HG03469 (cell line): ENCODE data around the gene MFSD11.
"Not testable (repeated sequence)": the region's sequence is repeated elsewhere in the genome, so short reads cannot be mapped to it uniquely, and the experiment has no call there.

Experiments used
- ATAC-seq: cut with Tn5 transposase; IDR thresholded peaks from one replicate; pipeline ENCODE4 v1.9.1; 2021; ENCODE audit warnings: mild to moderate bottlenecking, moderate library complexity, moderate number of reproducible peaks; ENCODE audit not compliant: unreplicated experiment

The MFSD11 gene

GRCh38 chr17:76726231-76726775, 11.6 kb upstream of the MFSD11 start, which contains the start of gene JMJD6:
JMJD6 (minus strand) TSS chr17:76726606; CDS start chr17:76726475, 131 bp downstream.
- peak; percentile 41 for ATAC-seq

GRCh38 chr17:76726776-76727718, 10.9 kb upstream of the MFSD11 start, which contains the start of gene METTL23:
METTL23 (plus strand) TSS chr17:76726839; CDS start chr17:76729711, 2,872 bp downstream.
- peak; percentile 32 for ATAC-seq

GRCh38 chr17:76727745-76728456, 10.0 kb upstream of the MFSD11 start:
- no peak for ATAC-seq

DNA sequence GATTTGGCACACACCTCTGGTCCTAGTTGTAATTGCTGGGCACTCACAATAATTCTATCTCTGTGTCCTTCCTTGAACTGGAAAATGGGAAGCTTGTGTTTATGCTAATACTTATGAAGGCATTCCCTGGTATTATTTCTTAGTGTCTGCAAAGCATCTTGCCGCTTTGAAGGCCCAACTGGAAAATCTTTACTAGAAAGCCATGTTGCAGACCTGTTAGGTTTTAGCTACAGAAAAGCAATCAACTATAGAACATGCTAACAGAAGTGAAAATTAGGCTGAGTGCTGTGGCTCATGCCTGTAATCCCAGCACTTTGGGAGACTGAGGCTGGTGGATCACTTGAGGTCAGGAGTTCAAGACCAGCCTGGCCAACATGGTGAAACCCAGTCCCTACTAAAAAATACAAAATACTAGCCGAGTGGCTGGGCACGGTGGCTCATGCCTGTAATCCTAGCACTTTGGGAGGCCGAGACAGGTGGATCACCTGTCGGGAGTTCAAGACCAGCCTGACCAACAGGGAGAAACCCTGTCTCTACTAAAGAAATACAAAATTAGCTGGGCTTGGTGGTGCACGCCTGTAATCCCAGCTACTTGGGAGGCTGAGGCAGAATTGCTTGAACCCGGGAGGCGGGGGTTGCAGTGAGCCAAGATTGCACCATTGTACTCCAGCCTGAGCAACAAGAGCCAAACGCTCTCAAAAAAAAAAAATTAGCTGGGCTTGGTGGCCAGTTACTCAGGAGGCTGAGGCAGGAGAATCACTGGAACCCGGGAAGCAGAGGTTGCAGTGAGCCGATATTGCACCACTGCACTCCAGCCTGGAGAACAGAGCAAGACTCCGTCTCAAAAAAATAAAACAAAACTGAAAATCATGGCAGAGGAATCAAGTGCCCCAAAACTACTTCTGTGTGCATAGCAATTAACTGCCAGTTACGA, 5.9 kb upstream of the MFSD11 start:
- not testable (repeated sequence) for ATAC-seq

DNA sequence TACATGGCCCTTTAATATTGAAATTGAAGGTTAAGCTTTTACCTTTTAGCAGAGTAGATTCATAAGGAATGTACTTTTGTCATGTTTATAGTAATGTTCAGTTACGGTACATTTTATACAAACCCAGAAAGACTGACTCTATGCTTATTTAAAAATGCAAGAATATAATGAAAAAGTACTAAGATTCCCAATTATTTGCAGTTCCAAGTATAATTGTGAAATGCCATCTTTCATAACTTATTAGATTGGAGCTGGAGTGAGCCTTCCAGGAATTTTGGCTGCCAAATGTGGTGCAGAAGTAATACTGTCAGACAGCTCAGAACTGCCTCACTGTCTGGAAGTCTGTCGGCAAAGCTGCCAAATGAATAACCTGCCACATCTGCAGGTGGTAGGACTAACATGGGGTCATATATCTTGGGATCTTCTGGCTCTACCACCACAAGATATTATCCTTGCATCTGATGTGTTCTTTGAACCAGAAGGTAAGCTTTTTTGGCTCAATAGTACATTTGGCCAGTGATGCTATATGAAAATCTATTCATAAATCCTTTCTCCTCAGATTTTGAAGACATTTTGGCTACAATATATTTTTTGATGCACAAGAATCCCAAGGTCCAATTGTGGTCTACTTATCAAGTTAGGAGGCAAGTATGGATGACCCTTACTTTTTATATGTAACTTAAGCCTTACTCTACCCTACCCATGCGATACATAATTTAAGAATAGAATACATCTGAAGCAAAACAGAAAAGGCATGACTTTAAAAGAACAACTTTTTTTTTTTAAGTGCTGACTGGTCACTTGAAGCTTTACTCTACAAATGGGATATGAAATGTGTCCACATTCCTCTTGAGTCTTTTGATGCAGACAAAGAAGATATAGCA, 4.9 kb upstream of the MFSD11 start:
- ATAC-seq: no peak

DNA sequence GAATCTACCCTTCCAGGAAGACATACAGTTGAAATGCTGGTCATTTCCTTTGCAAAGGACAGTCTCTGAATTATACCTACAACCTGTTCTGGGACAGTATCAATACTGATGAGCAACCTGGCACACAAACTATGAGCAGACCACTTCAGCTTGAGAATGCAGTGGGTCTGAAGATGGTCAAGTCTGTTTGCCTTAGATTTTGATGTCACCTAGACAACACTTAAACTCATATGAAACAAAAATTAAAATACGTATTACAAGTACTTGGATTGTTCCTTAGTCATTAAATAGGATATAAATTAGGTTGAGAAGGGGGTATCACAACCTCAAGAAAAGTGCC, 4.3 kb upstream of the MFSD11 start:
- no peak for ATAC-seq

DNA sequence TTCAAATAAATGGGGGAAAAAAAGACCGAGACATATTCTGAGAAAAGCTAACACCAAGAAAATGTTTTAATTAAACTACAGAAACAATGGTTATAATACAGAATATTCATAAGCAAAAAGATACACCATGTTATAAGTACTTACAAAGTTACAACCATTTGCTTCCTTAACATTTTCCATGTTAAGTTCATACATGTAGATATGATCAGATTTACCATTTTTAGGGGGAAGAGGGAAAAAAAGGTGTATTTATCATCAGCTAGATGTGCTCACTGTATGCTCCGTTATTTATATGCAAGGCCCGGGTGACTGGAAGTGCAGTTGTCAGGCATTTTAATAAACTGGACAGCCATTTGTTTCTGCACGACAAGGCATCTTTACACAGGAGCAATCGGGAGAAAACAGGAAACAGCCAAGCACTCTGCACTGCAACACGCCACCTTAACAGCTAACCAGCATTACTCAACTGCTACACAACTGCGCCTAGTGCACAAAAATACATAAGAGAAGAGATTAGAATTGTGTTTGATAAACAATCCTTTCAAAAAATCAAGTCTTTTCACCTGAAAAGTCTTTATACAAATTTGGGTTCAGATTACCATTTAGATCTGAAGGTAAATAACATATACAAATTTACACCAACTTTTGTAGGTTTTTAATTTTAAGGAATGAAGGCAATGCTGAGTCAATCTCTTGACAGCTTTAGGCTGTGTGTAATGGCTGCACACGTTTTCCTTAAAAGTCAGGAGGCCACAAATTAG, 3.7 kb upstream of the MFSD11 start:
- ATAC-seq: no peak

DNA sequence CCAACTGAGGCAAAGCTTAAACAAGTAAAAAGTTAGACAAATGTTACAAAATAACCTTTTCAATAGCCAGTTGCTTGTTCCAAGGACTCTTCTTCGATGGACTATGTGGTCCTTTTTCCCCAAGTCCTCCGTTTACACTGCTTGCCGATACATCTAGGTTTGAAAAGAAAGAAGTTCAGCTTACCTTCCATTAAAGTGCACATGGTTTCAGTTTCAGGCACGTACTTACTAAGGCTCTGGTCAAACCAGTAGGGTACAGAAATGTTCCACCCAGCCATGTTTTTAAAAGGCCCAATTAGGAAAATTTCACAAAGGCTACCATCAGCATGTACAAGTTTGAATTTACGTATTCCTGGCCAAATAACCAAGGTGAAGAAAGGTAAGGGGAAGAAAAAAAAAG, 2.9 kb upstream of the MFSD11 start:
- no peak for ATAC-seq

- ATAC-seq: no peak
Measured at GRCh38 chr17:76735586-76736348, 2.2 kb upstream of the MFSD11 start.

DNA sequence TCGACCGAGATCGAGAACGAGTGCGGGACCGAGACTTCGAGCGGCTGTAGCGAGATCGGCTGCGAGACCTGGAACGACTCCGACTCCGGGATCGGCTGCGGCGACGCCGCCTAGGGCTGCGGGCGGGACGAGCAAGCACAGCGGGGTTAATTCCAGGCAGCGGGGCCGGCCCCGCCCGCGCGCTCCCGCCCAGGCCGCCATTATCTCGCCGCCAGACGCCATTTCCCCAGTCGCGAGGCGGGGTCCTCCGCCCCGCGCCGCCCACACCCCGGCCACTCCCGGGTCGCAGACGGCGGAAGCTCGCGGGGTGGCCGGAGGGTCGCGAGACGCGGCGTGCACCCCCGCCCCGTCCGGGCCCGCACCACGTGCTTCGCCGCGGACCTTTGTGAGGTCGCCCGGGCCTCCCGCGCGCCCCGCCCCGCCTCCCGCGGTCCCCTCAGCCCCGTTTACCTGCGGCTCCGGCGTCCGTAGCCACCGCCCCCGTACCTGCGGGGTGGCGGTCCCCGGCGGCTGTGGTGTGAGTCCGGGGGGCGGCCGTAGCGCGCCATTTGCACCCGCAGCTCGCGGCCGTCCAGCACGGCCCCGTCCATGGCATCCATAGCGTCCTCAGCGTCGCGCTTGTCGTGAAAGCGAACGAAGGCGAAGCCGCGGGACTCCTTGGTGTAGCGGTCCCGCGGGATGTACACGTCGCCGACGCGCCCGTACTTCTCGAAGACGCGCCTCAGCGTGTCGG, 1.4 kb upstream of the MFSD11 start:
- peak; percentile 1 for ATAC-seq

DNA sequence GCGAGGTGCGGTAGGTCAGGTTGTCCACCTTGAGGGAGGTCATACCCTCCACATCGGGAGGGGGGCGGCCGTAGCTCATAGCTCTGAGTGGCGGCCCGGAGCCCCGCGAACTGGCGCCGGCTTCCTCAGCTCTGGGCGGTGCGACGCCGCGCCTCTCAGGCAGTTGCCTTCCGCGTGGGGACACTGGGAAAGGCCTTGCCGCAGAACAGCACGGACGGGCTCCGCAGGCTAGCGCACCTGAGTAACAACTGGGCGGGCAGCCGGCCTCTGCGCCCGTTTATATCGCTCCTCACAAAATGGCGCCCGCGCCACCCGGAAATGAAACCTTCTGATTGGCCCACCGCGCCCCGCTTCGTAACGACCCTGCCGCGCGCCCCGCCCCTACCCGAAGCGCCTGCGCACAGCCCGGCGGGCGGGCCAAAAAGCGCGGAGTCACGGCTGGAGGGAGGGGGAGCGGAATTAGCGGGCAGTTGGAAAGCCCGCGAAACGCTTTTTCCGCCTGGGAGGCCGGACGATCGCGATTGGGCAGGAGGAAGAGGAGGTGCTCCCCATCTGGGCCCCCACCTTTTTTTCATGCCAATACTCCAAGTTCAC, 740 bp upstream of the MFSD11 start, which contains the start of gene SRSF2:
TSS of gene SRSF2 (minus strand) at position 250 of the 594 bp plus-strand sequence. CDS start at position 79, 171 bp downstream.
- peak; percentile 52 for ATAC-seq

- ATAC-seq: no peak
Measured at GRCh38 chr17:76738468-76738850, 540 bp downstream of the MFSD11 start.

- not testable (repeated sequence) for ATAC-seq
Measured at GRCh38 chr17:76739568-76740115, 1.7 kb downstream of the MFSD11 start.

DNA sequence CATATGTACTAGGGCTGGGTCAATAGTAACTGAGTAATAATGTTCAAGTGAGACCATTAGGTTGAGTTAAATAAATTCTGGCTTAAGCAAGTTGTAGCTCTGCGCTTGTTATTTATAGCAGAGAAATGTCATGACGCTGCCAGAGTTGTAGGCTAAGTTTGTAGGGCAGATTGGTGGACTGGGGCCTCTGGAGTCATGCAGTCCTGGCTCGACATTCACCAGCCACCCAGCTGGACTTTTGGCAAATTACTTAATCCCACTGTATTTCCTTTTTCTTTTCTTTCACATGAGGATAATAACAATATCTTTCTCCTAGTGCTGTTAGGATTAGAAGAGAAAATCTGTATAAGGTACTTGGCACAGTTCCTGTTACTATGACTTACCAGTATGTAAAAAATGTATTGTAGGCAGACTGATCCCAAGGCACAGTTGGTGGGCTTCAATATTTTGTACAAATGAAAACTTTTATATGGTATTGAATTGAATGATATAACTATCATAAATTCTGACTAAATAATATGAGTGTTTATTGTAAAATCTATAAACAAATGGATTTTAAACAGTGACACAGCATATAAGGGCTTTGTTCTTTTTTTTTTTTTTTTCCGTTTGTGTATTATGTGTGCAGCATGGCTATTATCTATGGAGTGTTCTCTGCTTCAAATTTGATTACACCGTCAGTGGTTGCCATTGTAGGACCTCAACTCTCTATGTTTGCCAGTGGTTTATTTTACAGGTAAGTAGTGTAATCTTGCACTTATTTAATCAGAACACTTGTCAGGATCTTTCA, 2.6 kb downstream of the MFSD11 start:
- no peak for ATAC-seq

DNA sequence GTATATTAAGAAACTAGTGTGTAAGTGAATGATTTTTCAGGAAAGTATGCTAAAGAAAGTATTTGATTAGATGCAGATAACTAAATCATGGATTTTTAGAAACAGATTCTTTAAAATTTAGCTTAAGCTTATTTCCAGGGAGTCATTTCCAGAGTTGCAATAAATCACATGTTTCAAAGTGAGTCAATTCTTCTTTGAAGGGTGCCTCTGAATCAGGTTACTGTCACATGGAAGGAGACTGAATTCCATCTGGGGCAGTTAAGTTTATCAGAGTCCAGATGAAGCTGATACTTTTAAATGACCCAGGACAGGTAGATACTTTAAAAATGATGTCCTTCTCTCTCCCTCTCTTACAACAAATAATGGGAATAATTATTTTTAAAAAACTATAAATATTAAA, 5.0 kb downstream of the MFSD11 start:
- ATAC-seq: no peak

DNA sequence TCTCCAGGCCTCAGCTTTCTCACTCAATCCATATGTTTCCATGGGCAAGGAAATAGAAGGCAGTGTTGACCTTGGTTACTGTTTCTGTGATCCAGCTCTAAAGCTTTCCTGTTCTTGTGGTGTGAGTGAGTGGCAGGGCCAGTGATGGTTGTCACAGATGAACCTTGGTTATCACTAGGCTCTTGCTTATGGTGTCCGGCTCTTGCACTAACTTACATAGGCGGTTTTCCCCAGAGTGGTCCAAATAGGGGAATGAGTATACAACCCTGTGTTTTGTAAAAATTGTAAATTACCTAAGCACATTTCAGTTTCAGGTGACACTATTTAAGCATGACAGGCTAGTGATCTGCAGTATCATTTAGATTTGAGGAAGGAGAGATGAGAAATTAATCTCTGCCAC, 6.8 kb downstream of the MFSD11 start:
- ATAC-seq: no peak
